HEK293 (cell line): ENCODE measurements around the gene TMEM11.
A peak's percentile ranks its signal among the peaks of the same experiment; 100 is the strongest.

ENCODE experiments used
- BCL11A ChIP-seq: fragments of 450-650 bp; formaldehyde crosslinking; IDR thresholded peaks from 2 replicates; pipeline ENCODE4 v1.5.1; 2016; ENCODE audit warnings: low read depth, missing biosample characterization, missing genetic modification characterization
- CTCF ChIP-seq: fragments of 450-650 bp; formaldehyde crosslinking; IDR thresholded peaks from 2 replicates; pipeline ENCODE4 v1.5.1; 2016; ENCODE audit warnings: missing biosample characterization, missing genetic modification characterization
- REPIN1 ChIP-seq: fragments of 450-650 bp; formaldehyde crosslinking; IDR thresholded peaks from 2 replicates; pipeline ENCODE4 v1.5.1; 2017; ENCODE audit warnings: missing biosample characterization, missing genetic modification characterization, low read depth
- REST ChIP-seq: fragments of 450-650 bp; formaldehyde crosslinking; IDR thresholded peaks from 2 replicates; pipeline ENCODE4 v1.5.1; 2016; ENCODE audit warnings: missing biosample characterization, missing genetic modification characterization
- TRIM28 ChIP-seq: IDR thresholded peaks from 2 replicates; pipeline ENCODE4 v1.6.1; 2011; ENCODE audit warnings: low read length, control low read depth, borderline replicate concordance
- ZBTB1 ChIP-seq: fragments of 450-650 bp; formaldehyde crosslinking; IDR thresholded peaks from 2 replicates; pipeline ENCODE4 v1.5.1; 2016; ENCODE audit warnings: missing biosample characterization, missing genetic modification characterization
- ZBTB10 ChIP-seq: fragments of 450-650 bp; formaldehyde crosslinking; IDR thresholded peaks from 2 replicates; pipeline ENCODE4 v1.5.1; 2016; ENCODE audit warnings: missing biosample characterization, missing genetic modification characterization
- ZBTB44 ChIP-seq: fragments of 450-650 bp; IDR thresholded peaks from 2 replicates; pipeline ENCODE4 v1.5.1; 2018; ENCODE audit warnings: missing biosample characterization, mild to moderate bottlenecking, missing genetic modification characterization
- ZBTB7A ChIP-seq: fragments of 450-650 bp; formaldehyde crosslinking; IDR thresholded peaks from 2 replicates; pipeline ENCODE4 v1.5.1; 2016; ENCODE audit warnings: low read depth, missing biosample characterization, missing genetic modification characterization
- ZFHX2 ChIP-seq: fragments of 450-650 bp; formaldehyde crosslinking; conservative IDR thresholded peaks from 2 replicates; pipeline ENCODE4 v1.5.1; 2016; ENCODE audit warnings: missing biosample characterization, missing genetic modification characterization
- ZNF133 ChIP-seq: fragments of 450-650 bp; formaldehyde crosslinking; IDR thresholded peaks from 2 replicates; pipeline ENCODE4 v1.5.1; 2016; ENCODE audit warnings: missing biosample characterization, missing genetic modification characterization
- ZNF138 ChIP-seq: fragments of 450-650 bp; formaldehyde crosslinking; IDR thresholded peaks from 2 replicates; pipeline ENCODE4 v1.5.1; 2016; ENCODE audit warnings: missing biosample characterization, missing genetic modification characterization, borderline replicate concordance
- ZNF174 ChIP-seq: fragments of 450-650 bp; formaldehyde crosslinking; IDR thresholded peaks from 2 replicates; pipeline ENCODE4 v1.5.0; 2017; ENCODE audit warnings: missing biosample characterization, mild to moderate bottlenecking, missing genetic modification characterization
- ZNF214 ChIP-seq: fragments of 450-650 bp; formaldehyde crosslinking; IDR thresholded peaks from 2 replicates; pipeline ENCODE4 v1.5.1; 2017; ENCODE audit warnings: missing biosample characterization, mild to moderate bottlenecking, missing genetic modification characterization, borderline replicate concordance
- ZNF292 ChIP-seq: fragments of 450-650 bp; formaldehyde crosslinking; IDR thresholded peaks from 2 replicates; pipeline ENCODE4 v1.5.1; 2016; ENCODE audit warnings: low read depth, missing biosample characterization, missing genetic modification characterization, borderline replicate concordance
- ZNF324 ChIP-seq: fragments of 450-650 bp; formaldehyde crosslinking; IDR thresholded peaks from 2 replicates; pipeline ENCODE4 v1.5.1; 2016; ENCODE audit warnings: missing biosample characterization, missing genetic modification characterization
- ZNF449 ChIP-seq: fragments of 450-650 bp; formaldehyde crosslinking; IDR thresholded peaks from 2 replicates; pipeline ENCODE4 v1.5.1; 2017; ENCODE audit warnings: missing biosample characterization, mild to moderate bottlenecking, missing genetic modification characterization, moderate library complexity
- ZNF501 ChIP-seq: fragments of 450-650 bp; formaldehyde crosslinking; IDR thresholded peaks from 2 replicates; pipeline ENCODE4 v1.5.1; 2016; ENCODE audit warnings: missing biosample characterization, missing genetic modification characterization
- ZNF510 ChIP-seq: fragments of 450-650 bp; formaldehyde crosslinking; IDR thresholded peaks from 2 replicates; pipeline ENCODE4 v1.5.1; 2018; ENCODE audit warnings: mild to moderate bottlenecking, missing genetic modification characterization, missing biosample characterization; ENCODE audit not compliant: insufficient replicate concordance
- ZNF560 ChIP-seq: fragments of 450-650 bp; formaldehyde crosslinking; IDR thresholded peaks from 2 replicates; pipeline ENCODE4 v1.5.1; 2017; ENCODE audit warnings: missing biosample characterization, missing genetic modification characterization, borderline replicate concordance
- ZNF600 ChIP-seq: fragments of 450-650 bp; formaldehyde crosslinking; IDR thresholded peaks from 2 replicates; pipeline ENCODE4 v1.5.1; 2016; ENCODE audit warnings: missing biosample characterization, missing genetic modification characterization
- ZNF624 ChIP-seq: fragments of 450-650 bp; formaldehyde crosslinking; IDR thresholded peaks from 2 replicates; pipeline ENCODE4 v1.5.1; 2017; ENCODE audit warnings: missing biosample characterization, missing genetic modification characterization
- ZNF843 ChIP-seq: fragments of 450-650 bp; formaldehyde crosslinking; IDR thresholded peaks from 2 replicates; pipeline ENCODE4 v1.5.1; 2016; ENCODE audit warnings: missing biosample characterization, missing genetic modification characterization

The TMEM11 gene

GRCh38 chr17:21214015-21214776, at the start of gene TMEM11 (continued):
- TF ChIP-seq BCL11A (tag by site-specific recombination) (no peak), ZNF174 (tag by site-specific recombination) (no peak), ZBTB44 (tag by site-specific recombination) (no peak), ZBTB7A (tag by site-specific recombination) (peak; percentile 89), CTCF (no peak; the same call in 1 of the 2 replicates), ZNF324 (peak; percentile 37; the same call in 1 of the 2 replicates), REPIN1 (tag by site-specific recombination) (no peak), ZNF133 (no peak), TRIM28 (no peak; the same call in 1 of the 2 replicates), ZBTB1 (tag by site-specific recombination) (no peak), ZNF510 (no peak), ZNF449 (tag by site-specific recombination) (no peak), ZFHX2 (tag by site-specific recombination) (no peak), ZNF214 (tag by site-specific recombination) (no peak), REST (tag by site-specific recombination) (no peak), ZBTB10 (no peak), ZNF138 (tag by site-specific recombination) (no peak), ZNF560 (tag by site-specific recombination) (no peak), ZNF843 (tag by site-specific recombination) (0 out of 2 replicates have a peak, but pooled peaks have one; percentile 40), ZNF624 (tag by site-specific recombination) (no peak), ZNF501 (tag by site-specific recombination) (peak; percentile 79), ZNF292 (tag by site-specific recombination) (no peak), ZNF600 (tag by site-specific recombination) (0 out of 2 replicates have a peak, but pooled peaks have one; percentile 50)
